BLaER1 treated with 17β-estradiol and CSF1 and Interleukin-3, amounts not matched to agents 10 nM and 100 nM (cell line): ENCODE measurements around the gene TIAM2.

Source experiments
- H3K27ac ChIP-seq, 11 experiments: shearing (Covaris generic); formaldehyde crosslinking; 2 replicates each; pipeline ENCODE4 v1.8.1; 2022
- H3K27me3 ChIP-seq, 11 experiments: shearing (Covaris generic); formaldehyde crosslinking; 2 replicates each; pipeline ENCODE4 v1.8.1; 2022
- H3K36me3 ChIP-seq, 11 experiments: shearing (Covaris generic); formaldehyde crosslinking; 2 replicates each; pipeline ENCODE4 v1.8.1; 2022
- H3K4me1 ChIP-seq, 10 experiments: shearing (Covaris generic); formaldehyde crosslinking; 2 replicates each; pipeline ENCODE4 v1.8.1; 2022
- H3K4me2 ChIP-seq, 11 experiments: shearing (Covaris generic); formaldehyde crosslinking; 2 replicates each; pipeline ENCODE4 v1.8.1; 2022
- H3K4me3 ChIP-seq, 10 experiments: shearing (Covaris generic); formaldehyde crosslinking; 2 replicates each; pipeline ENCODE4 v1.8.1; 2022
- H3K9ac ChIP-seq, 11 experiments: shearing (Covaris generic); formaldehyde crosslinking; 2 replicates each; pipeline ENCODE4 v1.8.1; 2022
- H3K9me3 ChIP-seq, 11 experiments: shearing (Covaris generic); formaldehyde crosslinking; replicated peaks in 1 of 11; 2 replicates each; pipeline ENCODE4 v1.8.1; 2022
- H4K20me1 ChIP-seq, 11 experiments: shearing (Covaris generic); formaldehyde crosslinking; 2 replicates each; pipeline ENCODE4 v1.8.1; 2022
- Cebpa-rat ChIP-seq, 11 experiments: shearing (Covaris generic); IDR thresholded peaks; 2 replicates each; pipeline ENCODE4 v1.8.1; 2022

TIAM2 gene

DNA sequence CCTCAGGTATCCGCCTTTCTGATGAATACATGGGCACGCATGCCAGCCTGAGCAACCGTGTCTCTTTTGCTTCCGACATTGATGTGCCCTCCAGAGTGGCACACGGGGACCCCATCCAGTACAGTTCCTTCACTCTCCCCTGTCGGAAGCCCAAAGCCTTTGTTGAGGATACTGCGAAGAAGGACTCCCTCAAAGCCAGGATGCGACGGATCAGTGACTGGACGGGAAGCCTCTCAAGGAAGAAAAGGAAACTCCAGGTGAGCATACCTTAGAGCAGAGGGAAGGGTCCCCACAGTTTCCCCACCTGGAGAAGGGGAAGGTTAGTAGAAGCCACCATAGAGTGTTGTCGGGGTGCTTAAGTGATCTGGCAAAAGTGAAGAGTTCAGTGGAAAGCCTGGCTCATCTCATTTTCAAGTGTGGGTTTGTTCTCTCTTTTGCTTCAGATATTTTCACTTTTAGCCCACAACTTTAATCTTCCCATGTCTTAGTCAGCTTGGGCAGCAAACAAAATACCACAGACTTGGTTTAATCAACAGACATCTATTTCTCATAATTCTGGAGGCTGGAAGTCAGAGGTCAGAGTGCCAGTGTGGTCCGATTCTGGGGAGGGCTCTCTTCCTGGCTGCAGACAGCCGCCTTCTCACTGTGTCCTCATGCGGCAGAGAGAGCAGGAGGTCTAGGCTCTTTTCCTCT lies 135.2 kb downstream of the TIAM2 start:
- no peak overlapping the region for H3K4me2 ChIP-seq
- TF ChIP-seq Cebpa-rat (IDR thresholded peaks at IDR 0.05) = no peak

DNA sequence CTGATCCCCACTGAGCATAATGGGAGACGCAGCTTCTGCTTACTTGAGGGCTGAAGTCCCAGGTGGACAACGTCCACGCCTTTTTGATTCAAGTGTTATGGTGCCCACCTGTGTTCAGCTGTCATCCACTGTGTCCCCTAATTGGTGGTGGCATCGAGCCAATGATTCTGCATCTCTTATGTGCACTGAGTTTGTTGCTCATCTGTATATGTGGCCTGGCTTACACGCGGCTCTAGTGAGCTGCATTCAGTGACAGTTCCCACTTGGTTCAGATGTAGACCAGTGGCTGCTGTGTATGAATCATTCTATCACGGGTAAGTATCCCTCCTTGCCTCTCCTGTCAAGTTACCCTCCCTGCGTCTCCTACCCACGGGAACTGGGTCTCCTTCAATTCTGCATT lies 137.5 kb downstream of the TIAM2 start:
- Histone ChIP-seq H3K27ac (no peak overlapping the region), H3K4me1 (no peaks in the 10 kb centered on the region), H3K27me3 (no peaks in the 10 kb centered on the region), H3K4me3 (no peak overlapping the region), H3K4me2 (no peak overlapping the region), H4K20me1 (no peaks in the 10 kb centered on the region), H3K36me3 (peaks cover 0 to 3% (median 0%) of the 10 kb centered on the region in 11 experiments; a peak in 2 of 22 replicates), H3K9ac (no peak overlapping the region), H3K9me3 (no peaks in the 10 kb centered on the region)
- no peak for TF ChIP-seq Cebpa-rat (IDR thresholded peaks at IDR 0.05)

More for the DNA sequence above, 135.2 kb downstream of the TIAM2 start:
- H3K4me3 ChIP-seq = no peak overlapping the region
- no peaks in the 10 kb centered on the region for H3K27me3 ChIP-seq
- H3K9ac ChIP-seq = no peak overlapping the region
- peaks cover 0 to 3% (median 0%) of the 10 kb centered on the region in 11 experiments; a peak in 2 of 22 replicates for H3K36me3 ChIP-seq
- no peaks in the 10 kb centered on the region for H3K9me3 ChIP-seq
- no peaks in the 10 kb centered on the region for H3K4me1 ChIP-seq
- no peaks in the 10 kb centered on the region for H4K20me1 ChIP-seq
- H3K27ac ChIP-seq = no peak overlapping the region

DNA sequence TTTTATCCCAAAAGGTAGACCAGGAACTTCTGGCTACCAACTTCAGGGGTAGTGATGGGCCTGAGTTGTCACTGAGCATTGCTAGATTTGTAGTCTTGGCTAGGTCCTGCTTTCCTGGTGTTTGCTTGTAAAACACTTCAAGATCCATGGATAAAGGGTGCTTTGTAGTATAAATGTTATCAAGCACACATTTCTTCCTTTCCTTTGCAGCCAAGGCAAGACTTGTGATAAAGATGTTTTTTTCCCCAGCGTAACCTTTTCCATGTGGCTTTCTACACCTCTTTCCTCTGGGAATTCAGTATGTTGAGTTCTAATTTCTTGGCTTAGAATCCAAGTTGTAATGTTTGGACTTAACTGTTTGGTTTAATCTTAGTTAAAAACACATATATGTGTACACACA lies 145.9 kb downstream of the TIAM2 start:
- Histone ChIP-seq H3K4me1 (peaks cover 5 to 31% (median 18%) of the 10 kb centered on the region in 10 experiments; a peak in 19 of 20 replicates), H3K27me3 (no peaks in the 10 kb centered on the region), H3K9me3 (no peaks in the 10 kb centered on the region), H3K4me2 (no peak overlapping the region), H3K4me3 (no peak overlapping the region), H3K9ac (no peak overlapping the region), H4K20me1 (no peaks in the 10 kb centered on the region), H3K36me3 (no peaks in the 10 kb centered on the region; a peak in 1 of 22 replicates), H3K27ac (no peak overlapping the region)
- no peak for TF ChIP-seq Cebpa-rat (IDR thresholded peaks at IDR 0.05)

DNA sequence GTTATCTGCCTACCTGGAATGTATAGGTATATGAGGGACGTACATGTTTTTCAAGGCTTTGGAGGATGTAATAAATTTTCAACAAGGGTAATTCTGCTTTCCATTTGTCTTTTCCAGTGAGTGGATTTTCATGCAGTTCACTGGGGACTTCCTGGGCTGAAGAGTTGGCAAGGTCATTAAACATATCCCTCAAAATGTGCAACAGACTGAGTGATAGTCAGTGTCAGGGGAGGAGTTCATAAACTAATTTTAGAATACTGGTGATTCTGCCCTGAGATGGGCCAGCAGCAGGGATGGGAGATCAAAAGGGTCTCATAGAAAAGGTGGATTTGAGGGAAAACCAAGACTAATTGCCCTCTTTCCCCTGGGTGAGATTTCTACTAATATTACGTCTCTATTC lies 146.4 kb downstream of the TIAM2 start:
- Histone ChIP-seq H3K9me3 (no peaks in the 10 kb centered on the region), H3K4me3 (no peak overlapping the region), H3K4me2 (peak overlapping the region in 5 of 11 experiments; percentile 24 to 79 (median 69); a peak in 8 of 22 replicates), H3K27me3 (no peaks in the 10 kb centered on the region), H3K36me3 (no peaks in the 10 kb centered on the region; a peak in 1 of 22 replicates), H3K9ac (no peak overlapping the region), H4K20me1 (no peaks in the 10 kb centered on the region), H3K4me1 (peaks cover 5 to 35% (median 18%) of the 10 kb centered on the region in 10 experiments; a peak in 19 of 20 replicates), H3K27ac (no peak overlapping the region)
- no peak for TF ChIP-seq Cebpa-rat (IDR thresholded peaks at IDR 0.05)

DNA sequence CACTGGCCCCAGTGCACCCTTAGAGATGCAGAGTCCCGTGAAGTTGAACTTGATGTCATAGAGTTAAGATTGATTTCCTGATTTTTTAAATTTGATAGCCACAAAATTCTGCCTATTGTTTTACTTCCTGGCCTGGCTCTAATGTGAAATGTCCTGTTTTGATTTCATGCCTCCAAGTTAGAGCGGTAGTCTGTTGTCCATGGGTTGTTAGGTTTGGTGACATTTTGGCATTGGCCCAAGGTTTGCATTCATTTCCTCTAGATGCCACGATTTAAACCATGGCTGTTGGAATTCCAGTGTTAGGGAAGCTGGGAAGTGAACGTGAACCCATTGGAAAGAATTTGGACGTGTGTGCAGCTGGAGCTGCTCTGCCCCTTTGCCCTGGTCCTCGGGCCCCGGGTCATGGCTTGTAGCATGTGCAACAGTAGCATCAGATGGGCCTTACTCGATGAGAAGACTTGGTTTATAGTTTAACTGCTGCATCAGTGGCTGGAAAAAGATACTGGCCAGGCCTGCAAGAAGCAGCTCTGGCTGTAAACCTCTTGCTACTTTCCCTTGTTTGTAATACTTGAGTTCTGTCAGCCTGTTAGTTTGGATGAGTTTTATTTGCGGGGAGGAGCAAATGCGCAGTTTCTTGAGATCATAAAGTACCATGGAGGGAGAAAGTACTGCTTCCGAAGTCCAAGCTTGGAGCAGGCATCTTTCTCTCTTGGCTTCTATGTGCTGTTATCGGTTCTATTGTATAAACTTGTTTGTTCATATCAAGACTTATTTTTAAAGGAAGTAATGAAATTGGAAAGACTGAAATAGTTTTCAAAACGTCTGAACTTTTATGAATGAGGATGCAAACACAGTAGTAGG lies 147.3 kb downstream of the TIAM2 start:
- Histone ChIP-seq H3K4me1 (peaks cover 5 to 35% (median 18%) of the 10 kb centered on the region in 10 experiments; a peak in 19 of 20 replicates), H3K27me3 (no peaks in the 10 kb centered on the region), H3K4me2 (peak overlapping the region; percentile 47 to 84 (median 75)), H3K9ac (peak overlapping the region in 4 of 11 experiments; percentile 5 to 49 (median 32); a peak in 8 of 22 replicates), H3K36me3 (no peaks in the 10 kb centered on the region; a peak in 1 of 22 replicates), H3K9me3 (no peaks in the 10 kb centered on the region), H3K27ac (peak overlapping the region in 5 of 11 experiments; percentile 3 to 59 (median 30); a peak in 6 of 22 replicates), H3K4me3 (peak overlapping the region in 4 of 10 experiments; percentile 4 to 37 (median 33); a peak in 4 of 20 replicates), H4K20me1 (no peaks in the 10 kb centered on the region)
- TF ChIP-seq Cebpa-rat (IDR thresholded peaks at IDR 0.05) = no peak

DNA sequence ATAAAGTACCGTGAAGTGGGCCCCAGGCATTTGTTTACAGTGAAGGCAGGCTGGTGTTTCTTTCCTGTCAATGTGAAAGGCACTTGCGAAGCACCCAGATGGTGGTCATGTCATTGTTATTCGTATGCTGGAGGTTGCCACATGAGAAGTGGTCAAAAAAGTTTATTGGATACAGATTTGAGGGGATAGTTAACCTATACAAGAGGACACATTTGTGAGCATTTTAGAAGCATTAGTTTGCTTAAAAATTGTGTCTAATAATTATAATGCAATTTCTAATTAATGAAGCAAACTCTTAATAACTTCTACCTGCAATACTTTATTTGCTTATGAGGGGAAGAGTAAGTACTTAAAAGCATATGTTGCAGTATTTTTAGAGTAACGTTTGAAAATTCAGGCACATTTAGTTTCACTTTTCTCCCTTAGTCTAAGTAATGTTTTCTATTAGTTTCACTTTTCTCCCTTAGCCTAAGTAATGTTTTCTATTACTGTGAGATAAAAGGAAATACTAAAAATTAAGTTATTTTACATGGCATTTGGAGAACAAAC lies 148.0 kb downstream of the TIAM2 start:
- peak overlapping the region in 8 of 11 experiments; percentile 23 to 59 (median 32); a peak in 14 of 22 replicates for H3K27ac ChIP-seq
- peak overlapping the region in 7 of 10 experiments; percentile 0 to 37 (median 30); a peak in 8 of 20 replicates for H3K4me3 ChIP-seq
- H3K9ac ChIP-seq = peak overlapping the region in 7 of 11 experiments; percentile 5 to 60 (median 33); a peak in 11 of 22 replicates
- peak overlapping the region; percentile 47 to 84 (median 75) for H3K4me2 ChIP-seq
- no peaks in the 10 kb centered on the region for H4K20me1 ChIP-seq
- H3K27me3 ChIP-seq = no peaks in the 10 kb centered on the region
- peaks cover 5 to 35% (median 18%) of the 10 kb centered on the region in 10 experiments; a peak in 19 of 20 replicates for H3K4me1 ChIP-seq
- H3K9me3 ChIP-seq = no peaks in the 10 kb centered on the region
- no peak for TF ChIP-seq Cebpa-rat (IDR thresholded peaks at IDR 0.05)
- H3K36me3 ChIP-seq = no peaks in the 10 kb centered on the region; a peak in 1 of 22 replicates

DNA sequence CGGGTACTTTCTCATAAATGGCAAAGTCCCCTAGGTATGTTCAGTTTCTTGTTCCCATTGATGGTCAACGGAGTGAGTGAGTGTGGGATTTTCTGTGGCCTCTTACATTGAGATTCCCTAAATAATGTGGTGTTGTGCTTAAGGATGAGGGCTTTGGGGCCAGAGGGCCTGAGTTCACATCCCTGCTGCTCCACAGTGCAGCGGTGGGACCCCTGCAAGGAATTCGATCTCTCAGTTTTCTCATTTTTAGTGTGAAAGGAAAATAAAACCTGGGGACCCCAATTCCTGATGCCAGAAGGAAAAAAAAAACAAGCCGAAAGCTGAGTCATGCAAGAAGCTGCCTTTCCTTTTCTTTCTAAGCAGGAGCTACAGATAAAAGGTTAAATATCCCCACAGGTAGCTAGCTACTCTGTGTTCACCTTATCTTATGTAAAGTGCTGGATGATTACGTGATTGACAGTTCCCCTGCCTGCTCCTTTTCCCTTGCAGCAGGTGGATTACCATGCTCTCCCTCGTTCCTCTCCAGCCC lies 148.5 kb downstream of the TIAM2 start:
- H3K4me1 ChIP-seq = peaks cover 5 to 35% (median 18%) of the 10 kb centered on the region in 10 experiments; a peak in 19 of 20 replicates
- peak overlapping the region in 8 of 11 experiments; percentile 23 to 59 (median 32); a peak in 14 of 22 replicates for H3K27ac ChIP-seq
- no peaks in the 10 kb centered on the region for H3K27me3 ChIP-seq
- no peaks in the 10 kb centered on the region; a peak in 1 of 22 replicates for H3K36me3 ChIP-seq
- no peaks in the 10 kb centered on the region for H3K9me3 ChIP-seq
- peak overlapping the region; percentile 47 to 84 (median 75) for H3K4me2 ChIP-seq
- peak overlapping the region in 7 of 10 experiments; percentile 0 to 37 (median 30); a peak in 8 of 20 replicates for H3K4me3 ChIP-seq
- H3K9ac ChIP-seq = peak overlapping the region in 7 of 11 experiments; percentile 5 to 60 (median 33); a peak in 8 of 22 replicates
- TF ChIP-seq Cebpa-rat (IDR thresholded peaks at IDR 0.05) = no peak
- H4K20me1 ChIP-seq = no peaks in the 10 kb centered on the region

DNA sequence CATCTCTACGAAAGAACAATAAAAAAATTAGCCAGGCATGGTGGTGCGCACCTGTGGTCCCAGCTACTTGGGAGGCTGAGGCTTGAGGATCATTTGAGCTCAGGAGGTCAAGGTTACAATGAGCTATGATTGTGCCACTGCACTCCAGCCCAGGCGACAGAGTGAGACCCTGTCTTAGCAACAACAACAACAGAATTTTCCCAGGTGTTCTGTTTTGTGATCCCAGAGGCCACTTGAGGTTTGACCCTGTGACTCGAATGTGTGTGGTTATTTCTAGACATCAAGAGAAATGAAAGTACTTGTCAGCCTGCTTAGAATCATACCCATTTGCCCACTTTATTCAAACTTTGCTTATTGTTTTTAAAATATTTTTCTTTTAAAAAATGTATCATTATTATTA lies 151.1 kb downstream of the TIAM2 start:
- Histone ChIP-seq H3K4me3 (no peak overlapping the region), H3K4me2 (no peak overlapping the region), H3K27ac (no peak overlapping the region), H4K20me1 (no peaks in the 10 kb centered on the region), H3K36me3 (no peaks in the 10 kb centered on the region; a peak in 1 of 22 replicates), H3K4me1 (peaks cover 5 to 32% (median 18%) of the 10 kb centered on the region in 10 experiments; a peak in 19 of 20 replicates), H3K9ac (no peak overlapping the region), H3K9me3 (no peaks in the 10 kb centered on the region), H3K27me3 (no peaks in the 10 kb centered on the region; a peak in 1 of 22 replicates)
- no peak for TF ChIP-seq Cebpa-rat (IDR thresholded peaks at IDR 0.05)
